Colonic mucosa (tissue), 4 donors: Measurements from ENCODE around the gene ARHGAP6. TPM values are rescaled to one million over a fixed set of nuclear protein-coding genes. Genes with fewer than 3 reads are reported as not detected.

Experiments used
- DNase-seq: peaks from one replicate; pipeline ENCODE4 v3.0.0-alpha.2; 2020
- H3K27ac ChIP-seq: fragments of 200-600 bp; one replicate; pipeline ENCODE4 v1.8.0; 2021
- H3K27me3 ChIP-seq: fragments of 200-600 bp; one replicate; pipeline ENCODE4 v1.8.0; 2021
- H3K36me3 ChIP-seq: fragments of 200-600 bp; one replicate; pipeline ENCODE4 v1.8.0; 2021
- H3K4me1 ChIP-seq: fragments of 200-600 bp; one replicate; pipeline ENCODE4 v1.8.0; 2021; ENCODE audit warnings: mild to moderate bottlenecking
- H3K4me3 ChIP-seq: fragments of 200-600 bp; one replicate; pipeline ENCODE4 v1.8.0; 2021
- H3K9ac ChIP-seq, 2 donors: one replicate each; pipeline ENCODE4 v1.7.0; 2013; ENCODE audit warnings: control low read depth in 2 of 2, low read depth in 2 of 2, low read length in 2 of 2
- H3K9me3 ChIP-seq: fragments of 200-600 bp; one replicate; pipeline ENCODE4 v1.8.0; 2021
- CTCF ChIP-seq: fragments of 200-600 bp; IDR thresholded peaks from one replicate; pipeline ENCODE4 v1.8.0; 2022; ENCODE audit warnings: antibody characterized with exemption, mild to moderate bottlenecking
- intact Hi-C: fragments of 100-400 bp; cut with DNase I; formaldehyde crosslinking; loops from one replicate; pipeline ENCODE4 v1.14.1; 2022
- total RNA-seq, 2 donors: library from RNA; stranded (reverse); fragmentation: NEBNext Ultra II Directional in 1 of 2; extraction: Animal tissue kit (Norgen Biotek cat#: 25700) in 1 of 2; gene quantifications; one replicate each; pipeline ENCODE4 v1.2.1, GENCODE V29; 2021
- donor health status: healthy.
- donor health status: DM: no; HTN: no; CAD: no.
- donor health status: DM: no; HTN: no; CAD: no.

The ARHGAP6 gene
- total RNA-seq, 2 donors from 2014 or later: 1.1 to 5.0 TPM

GRCh38 chrX:11698702-11699101 lies 33.0 kb upstream of the ARHGAP6 start:
- Histone ChIP-seq H3K9ac (no peak overlapping the region), H3K27me3 (no peaks in the 10 kb centered on the region), H3K9me3 (no peaks in the 10 kb centered on the region), H3K4me3 (no peak overlapping the region), H3K36me3 (no peaks in the 10 kb centered on the region), H3K27ac (no peak overlapping the region), H3K4me1 (no peaks in the 10 kb centered on the region)
- intact Hi-C loops: no loop called here
- no peak for DNase-seq
- no peak for TF ChIP-seq CTCF

DNA sequence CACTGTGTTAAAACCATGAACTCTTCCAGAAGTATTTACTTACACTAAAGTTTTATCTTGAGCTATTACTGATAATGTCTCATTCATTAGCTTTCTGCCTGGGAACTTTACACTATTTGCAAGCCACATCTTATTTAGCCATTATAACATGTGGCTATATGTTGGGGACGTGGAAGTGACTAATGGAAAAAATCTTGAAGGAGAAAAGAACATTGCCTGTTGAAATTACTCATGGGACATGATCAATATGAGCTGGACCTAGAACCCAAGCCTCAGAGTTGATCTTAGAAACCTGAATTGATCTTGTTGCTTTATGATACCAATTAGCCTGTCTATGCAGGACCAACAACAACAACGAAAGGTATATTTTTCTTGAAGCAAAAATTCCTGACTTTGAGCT lies 22.5 kb upstream of the ARHGAP6 start:
- Histone ChIP-seq H3K9ac (no peak overlapping the region), H3K9me3 (no peaks in the 10 kb centered on the region), H3K36me3 (no peaks in the 10 kb centered on the region), H3K4me3 (no peak overlapping the region), H3K4me1 (no peaks in the 10 kb centered on the region), H3K27me3 (no peaks in the 10 kb centered on the region), H3K27ac (no peak overlapping the region)
- no peak for DNase-seq
- intact Hi-C loops: no loop called here
- no peak for TF ChIP-seq CTCF

GRCh38 chrX:11687157-11687556 lies 21.4 kb upstream of the ARHGAP6 start:
- no peak for TF ChIP-seq CTCF
- DNase-seq: no peak
- Histone ChIP-seq H3K9ac (no peak overlapping the region), H3K4me3 (no peak overlapping the region), H3K27ac (no peak overlapping the region), H3K9me3 (no peaks in the 10 kb centered on the region), H3K36me3 (no peaks in the 10 kb centered on the region), H3K27me3 (no peaks in the 10 kb centered on the region), H3K4me1 (no peaks in the 10 kb centered on the region)
- intact Hi-C loops: no loop called here

DNA sequence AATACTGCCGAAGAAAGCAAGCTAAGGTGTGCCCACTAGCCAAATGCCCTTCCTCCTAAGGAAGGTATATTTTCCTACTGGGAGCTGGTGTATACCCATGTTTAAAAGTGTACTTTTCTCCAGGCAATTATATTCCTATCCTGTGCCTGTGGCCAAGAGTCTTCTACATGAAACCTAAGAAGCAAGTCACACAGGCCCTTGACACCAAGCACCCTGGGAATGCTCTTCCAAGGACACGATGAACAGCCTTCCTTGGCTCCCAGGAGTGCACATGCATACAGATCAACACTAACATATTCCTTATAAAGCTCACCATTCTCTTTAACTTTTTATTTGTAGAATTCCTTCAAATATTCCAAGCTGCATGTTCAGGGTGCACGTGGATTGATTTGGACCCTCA lies 17.3 kb upstream of the ARHGAP6 start:
- H3K9ac ChIP-seq: no peak overlapping the region
- TF ChIP-seq CTCF: no peak
- intact Hi-C loops: no loop called here

DNA sequence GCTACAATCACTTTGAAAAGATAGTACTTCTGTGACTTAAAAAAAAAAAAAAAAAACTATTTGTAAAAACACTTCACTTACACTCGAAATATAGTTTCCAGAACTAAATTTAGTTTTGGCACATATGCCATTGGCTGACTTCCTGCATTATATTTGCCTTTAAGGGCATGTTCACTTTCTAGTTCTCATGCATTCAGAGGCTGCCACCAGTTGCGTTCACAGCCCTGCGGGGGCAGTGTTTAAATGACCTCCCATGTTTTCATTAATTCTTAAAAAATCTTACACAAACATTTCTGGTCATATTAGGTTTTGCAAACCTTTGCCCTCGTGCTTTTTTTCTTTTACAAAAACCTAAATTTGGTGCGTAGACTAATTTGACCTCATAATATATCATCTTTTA lies 12.4 kb upstream of the ARHGAP6 start:
- Histone ChIP-seq H3K9me3 (no peaks in the 10 kb centered on the region), H3K27me3 (no peaks in the 10 kb centered on the region), H3K36me3 (no peaks in the 10 kb centered on the region), H3K9ac (no peak overlapping the region), H3K4me1 (no peaks in the 10 kb centered on the region), H3K27ac (no peak overlapping the region), H3K4me3 (no peak overlapping the region)
- no peak for DNase-seq
- intact Hi-C loops: no loop called here
- TF ChIP-seq CTCF: no peak

More for the DNA sequence above, 17.3 kb upstream of the ARHGAP6 start:
- no peaks in the 10 kb centered on the region for H3K4me1 ChIP-seq
- H3K9me3 ChIP-seq: no peaks in the 10 kb centered on the region
- no peak overlapping the region for H3K27ac ChIP-seq
- no peaks in the 10 kb centered on the region for H3K27me3 ChIP-seq
- no peak for DNase-seq
- no peaks in the 10 kb centered on the region for H3K36me3 ChIP-seq
- H3K4me3 ChIP-seq: no peak overlapping the region

DNA sequence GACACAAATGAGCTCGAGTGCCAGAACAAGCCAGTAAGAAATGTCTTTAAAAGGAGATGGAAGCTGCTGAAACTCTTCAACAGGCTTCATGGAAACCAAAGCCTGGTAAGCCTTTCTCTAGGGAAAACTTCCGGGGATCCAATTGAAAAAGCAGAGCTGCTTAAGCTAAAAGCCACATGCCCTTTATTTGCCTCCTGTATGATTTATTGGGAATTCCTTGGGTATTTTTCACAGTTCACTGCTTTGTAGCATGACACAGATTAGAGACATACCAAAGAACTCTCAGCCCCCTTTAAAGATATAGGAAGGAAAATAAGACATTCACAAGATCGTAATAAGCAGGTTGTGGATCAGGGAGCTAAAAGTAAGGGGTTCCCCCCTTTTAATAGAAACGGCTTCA lies 6.5 kb upstream of the ARHGAP6 start:
- H3K9ac ChIP-seq: no peak overlapping the region
- DNase-seq: no peak
- H3K27ac ChIP-seq: no peak overlapping the region
- H3K27me3 ChIP-seq: no peaks in the 10 kb centered on the region
- no peak overlapping the region for H3K4me3 ChIP-seq
- no peak for TF ChIP-seq CTCF
- no peaks in the 10 kb centered on the region for H3K4me1 ChIP-seq
- no peaks in the 10 kb centered on the region for H3K9me3 ChIP-seq
- intact Hi-C loops: no loop called here
- H3K36me3 ChIP-seq: no peaks in the 10 kb centered on the region
